Uterus (tissue), 2 donors: ENCODE data around the gene SUPT5H.

ENCODE experiments used
- POLR2A ChIP-seq, 2 donors: fragments of 450-650 bp; IDR thresholded peaks; one replicate each; pipeline ENCODE4 v1.6.1; 2016; ENCODE audit warnings: antibody characterized with exemption in 2 of 2, mild to moderate bottlenecking in 1 of 2, moderate library complexity in 1 of 2
- TF ChIP-seq, protein P1 (sequence below), 4 experiments: fragments of 200-600 bp in 2 of 4; fragments of 450-650 bp in 2 of 4; sonication (generic) in 2 of 4; IDR thresholded peaks; one replicate each; pipeline ENCODE4 v1.5.1; 2016 to 2019; ENCODE audit warnings: antibody characterized with exemption in 4 of 4, mild to moderate bottlenecking in 2 of 4, moderate library complexity in 1 of 4

GRCh38 chr19:39481676-39482075, 36.3 kb downstream of the SUPT5H start:
- TF ChIP-seq, protein P1, sequence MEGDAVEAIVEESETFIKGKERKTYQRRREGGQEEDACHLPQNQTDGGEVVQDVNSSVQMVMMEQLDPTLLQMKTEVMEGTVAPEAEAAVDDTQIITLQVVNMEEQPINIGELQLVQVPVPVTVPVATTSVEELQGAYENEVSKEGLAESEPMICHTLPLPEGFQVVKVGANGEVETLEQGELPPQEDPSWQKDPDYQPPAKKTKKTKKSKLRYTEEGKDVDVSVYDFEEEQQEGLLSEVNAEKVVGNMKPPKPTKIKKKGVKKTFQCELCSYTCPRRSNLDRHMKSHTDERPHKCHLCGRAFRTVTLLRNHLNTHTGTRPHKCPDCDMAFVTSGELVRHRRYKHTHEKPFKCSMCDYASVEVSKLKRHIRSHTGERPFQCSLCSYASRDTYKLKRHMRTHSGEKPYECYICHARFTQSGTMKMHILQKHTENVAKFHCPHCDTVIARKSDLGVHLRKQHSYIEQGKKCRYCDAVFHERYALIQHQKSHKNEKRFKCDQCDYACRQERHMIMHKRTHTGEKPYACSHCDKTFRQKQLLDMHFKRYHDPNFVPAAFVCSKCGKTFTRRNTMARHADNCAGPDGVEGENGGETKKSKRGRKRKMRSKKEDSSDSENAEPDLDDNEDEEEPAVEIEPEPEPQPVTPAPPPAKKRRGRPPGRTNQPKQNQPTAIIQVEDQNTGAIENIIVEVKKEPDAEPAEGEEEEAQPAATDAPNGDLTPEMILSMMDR (IDR thresholded peaks at IDR 0.05) = no peak
- TF ChIP-seq POLR2A (IDR thresholded peaks at IDR 0.05) = no peak
